IPS-NIHi7 (cell line): ENCODE measurements around the gene NCAN.
"Not testable (repeated sequence)": the region's sequence is repeated elsewhere in the genome, so short reads cannot be mapped to it uniquely, and the experiment has no call there.

Source experiments
- DNase-seq: peaks from one replicate; pipeline ENCODE4 v3.0.0; 2012; ENCODE audit warnings: mixed read lengths; ENCODE audit errors: extremely low spot score

The NCAN gene

GRCh38 chr19:19193926-19194325, 17.8 kb upstream of the NCAN start:
- DNase-seq: no peak

GRCh38 chr19:19201697-19202630, 9.8 kb upstream of the NCAN start:
- DNase-seq: no peak

- no peak for DNase-seq
Measured at GRCh38 chr19:19202707-19203011, 9.1 kb upstream of the NCAN start.

GRCh38 chr19:19203012-19203856, 8.5 kb upstream of the NCAN start, which contains the start of gene NR2C2AP:
Gene NR2C2AP, minus strand, starts transcription at chr19:19203414. Its CDS starts 354 bp downstream, at chr19:19203060.
- peak; percentile 97 for DNase-seq

- peak; percentile 39 for DNase-seq
Measured at GRCh38 chr19:19204181-19204580, 7.6 kb upstream of the NCAN start.

- DNase-seq: no peak
Measured at GRCh38 chr19:19205416-19206410, 6.0 kb upstream of the NCAN start.

- DNase-seq: no peak
Measured at GRCh38 chr19:19206938-19207337, 4.8 kb upstream of the NCAN start.

- no peak for DNase-seq
Measured at GRCh38 chr19:19207637-19208572, 3.9 kb upstream of the NCAN start.

GRCh38 chr19:19209372-19209771, 2.4 kb upstream of the NCAN start:
- no peak for DNase-seq

GRCh38 chr19:19212916-19213315, 1.2 kb downstream of the NCAN start:
- DNase-seq: no peak

- no peak for DNase-seq
Measured at GRCh38 chr19:19213426-19214158, 1.8 kb downstream of the NCAN start.

- no peak for DNase-seq
Measured at GRCh38 chr19:19214159-19214490, 2.4 kb downstream of the NCAN start.

- peak; percentile 89 for DNase-seq
Measured at GRCh38 chr19:19214892-19215291, 3.1 kb downstream of the NCAN start.

GRCh38 chr19:19215792-19216191, 4.0 kb downstream of the NCAN start:
- DNase-seq: no peak

- no peak for DNase-seq
Measured at GRCh38 chr19:19217099-19217498, 5.3 kb downstream of the NCAN start.

GRCh38 chr19:19218911-19219310, 7.2 kb downstream of the NCAN start:
- no peak for DNase-seq

- not testable (repeated sequence) for DNase-seq
Measured at GRCh38 chr19:19221000-19221399, 9.2 kb downstream of the NCAN start.

GRCh38 chr19:19223060-19223459, 11.3 kb downstream of the NCAN start:
- DNase-seq: no peak

- DNase-seq: no peak
Measured at GRCh38 chr19:19223636-19224035, 11.9 kb downstream of the NCAN start.
